Testis (tissue), 2 donors: ENCODE results near the gene MAP3K9.

Experiments
- CTCF ChIP-seq, 3 experiments: fragments of 450-650 bp in 2 of 3; fragments of 200-600 bp in 1 of 3; sonication (generic) in 1 of 3; IDR thresholded peaks; one replicate each; pipeline ENCODE4 v1.5.1; 2016 to 2019; ENCODE audit warnings: antibody characterized with exemption in 3 of 3, mild to moderate bottlenecking in 2 of 3, moderate library complexity in 1 of 3
- POLR2A ChIP-seq: fragments of 450-650 bp; IDR thresholded peaks from one replicate; pipeline ENCODE4 v1.6.1; 2017; ENCODE audit warnings: antibody characterized with exemption, mild to moderate bottlenecking, moderate library complexity

GRCh38 chr14:70759398-70759797, 49.9 kb downstream of the MAP3K9 start:
- no peak for TF ChIP-seq POLR2A
- TF ChIP-seq CTCF (IDR thresholded peaks at IDR 0.05), result no peak
